Breast epithelium (tissue), 3 donors: Measurements from ENCODE around the gene ADNP.

ENCODE experiments used
- POLR2AphosphoS5 ChIP-seq, 3 donors: sonication (generic); formaldehyde crosslinking; IDR thresholded peaks; one replicate each; pipeline ENCODE4 v1.6.1; 2017; ENCODE audit warnings: antibody characterized with exemption in 3 of 3
- TF ChIP-seq, protein P1 (sequence below), 3 donors: fragments of 450-650 bp; IDR thresholded peaks; one replicate each; pipeline ENCODE4 v1.5.1; 2016 to 2017; ENCODE audit warnings: antibody characterized with exemption in 3 of 3, mild to moderate bottlenecking in 3 of 3, moderate library complexity in 3 of 3

DNA sequence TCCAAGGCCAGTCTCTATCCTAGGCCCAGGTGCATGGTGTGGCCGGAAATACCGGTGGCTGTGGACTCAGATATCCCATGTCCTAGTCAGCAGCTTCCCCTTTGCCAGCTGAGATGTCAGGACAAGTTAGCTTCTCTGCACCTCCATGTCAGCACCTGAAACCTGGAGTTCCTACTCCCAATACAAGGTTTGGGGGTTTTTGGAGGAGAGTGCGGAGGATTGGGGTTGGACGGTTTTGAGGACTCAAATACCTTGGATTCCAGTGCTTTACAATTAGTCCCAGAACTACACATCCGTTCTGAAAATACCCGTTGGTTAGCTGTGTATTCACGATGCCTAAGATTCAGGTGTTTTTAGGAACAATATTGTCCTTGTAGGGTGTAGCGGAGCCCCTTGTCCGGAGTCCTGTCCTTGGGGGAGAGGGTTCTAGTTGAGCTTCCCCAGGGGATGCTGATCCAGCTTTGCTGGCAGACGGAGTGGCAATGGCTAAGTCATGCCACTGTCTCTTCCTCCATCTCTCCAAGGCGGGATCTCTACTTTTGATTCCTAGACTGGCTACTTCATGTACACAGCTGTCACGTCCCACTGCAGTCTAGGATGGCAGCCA is 45.0 kb downstream of the ADNP start:
- TF ChIP-seq, protein P1, sequence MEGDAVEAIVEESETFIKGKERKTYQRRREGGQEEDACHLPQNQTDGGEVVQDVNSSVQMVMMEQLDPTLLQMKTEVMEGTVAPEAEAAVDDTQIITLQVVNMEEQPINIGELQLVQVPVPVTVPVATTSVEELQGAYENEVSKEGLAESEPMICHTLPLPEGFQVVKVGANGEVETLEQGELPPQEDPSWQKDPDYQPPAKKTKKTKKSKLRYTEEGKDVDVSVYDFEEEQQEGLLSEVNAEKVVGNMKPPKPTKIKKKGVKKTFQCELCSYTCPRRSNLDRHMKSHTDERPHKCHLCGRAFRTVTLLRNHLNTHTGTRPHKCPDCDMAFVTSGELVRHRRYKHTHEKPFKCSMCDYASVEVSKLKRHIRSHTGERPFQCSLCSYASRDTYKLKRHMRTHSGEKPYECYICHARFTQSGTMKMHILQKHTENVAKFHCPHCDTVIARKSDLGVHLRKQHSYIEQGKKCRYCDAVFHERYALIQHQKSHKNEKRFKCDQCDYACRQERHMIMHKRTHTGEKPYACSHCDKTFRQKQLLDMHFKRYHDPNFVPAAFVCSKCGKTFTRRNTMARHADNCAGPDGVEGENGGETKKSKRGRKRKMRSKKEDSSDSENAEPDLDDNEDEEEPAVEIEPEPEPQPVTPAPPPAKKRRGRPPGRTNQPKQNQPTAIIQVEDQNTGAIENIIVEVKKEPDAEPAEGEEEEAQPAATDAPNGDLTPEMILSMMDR (IDR thresholded peaks at IDR 0.05): no peak
- no peak for TF ChIP-seq POLR2AphosphoS5 (IDR thresholded peaks at IDR 0.05)
